HEK293 (cell line): ENCODE measurements around the gene TARDBP.

Experiments
- CTCF ChIP-seq: fragments of 450-650 bp; formaldehyde crosslinking; IDR thresholded peaks from 2 replicates; pipeline ENCODE4 v1.5.1; 2016; ENCODE audit warnings: missing biosample characterization, missing genetic modification characterization
- KLF1 ChIP-seq: fragments of 450-650 bp; formaldehyde crosslinking; IDR thresholded peaks from 2 replicates; pipeline ENCODE4 v1.5.1; 2016; ENCODE audit warnings: missing biosample characterization, missing genetic modification characterization
- REST ChIP-seq: fragments of 450-650 bp; formaldehyde crosslinking; IDR thresholded peaks from 2 replicates; pipeline ENCODE4 v1.5.1; 2016; ENCODE audit warnings: missing biosample characterization, missing genetic modification characterization
- SALL2 ChIP-seq: fragments of 450-650 bp; formaldehyde crosslinking; IDR thresholded peaks from 2 replicates; pipeline ENCODE4 v1.5.0; 2017; ENCODE audit warnings: missing biosample characterization, mild to moderate bottlenecking, missing genetic modification characterization, borderline replicate concordance
- SCRT2 ChIP-seq: fragments of 450-650 bp; formaldehyde crosslinking; IDR thresholded peaks from 2 replicates; pipeline ENCODE4 v1.5.1; 2016; ENCODE audit warnings: missing biosample characterization, missing genetic modification characterization
- SETDB1 ChIP-seq: IDR thresholded peaks from one replicate; pipeline ENCODE4 v1.6.1; 2017; ENCODE audit warnings: mild to moderate bottlenecking, low read length, moderate library complexity, mixed read lengths; ENCODE audit not compliant: insufficient read length
- TCF7L2 ChIP-seq: IDR thresholded peaks from 2 replicates; pipeline ENCODE4 v1.6.1; 2011; ENCODE audit warnings: low read depth, mild to moderate bottlenecking, inconsistent platforms, low read length, moderate library complexity, borderline replicate concordance
- YY1 ChIP-seq: fragments of 450-650 bp; formaldehyde crosslinking; IDR thresholded peaks from 2 replicates; pipeline ENCODE4 v1.5.1; 2018; ENCODE audit warnings: missing biosample characterization, missing genetic modification characterization
- ZIC2 ChIP-seq: fragments of 450-650 bp; formaldehyde crosslinking; IDR thresholded peaks from 2 replicates; pipeline ENCODE4 v1.5.1; 2016; ENCODE audit warnings: missing biosample characterization, missing genetic modification characterization
- ZNF146 ChIP-seq: fragments of 450-650 bp; formaldehyde crosslinking; IDR thresholded peaks from 2 replicates; pipeline ENCODE4 v1.5.1; 2016; ENCODE audit warnings: missing biosample characterization, missing genetic modification characterization
- ZNF274 ChIP-seq, 2 experiments: fragments of 200-500 bp in 1 of 2; fragments of 450-650 bp in 1 of 2; sonication (Bioruptor generic) in 1 of 2; formaldehyde crosslinking in 1 of 2; IDR thresholded peaks; 2 replicates each; pipeline versions ENCODE4 v1.5.1 to v1.6.1; 2014 to 2016; ENCODE audit warnings: borderline replicate concordance in 1 of 2, inconsistent platforms in 1 of 2, low read length in 1 of 2, missing biosample characterization in 1 of 2, missing genetic modification characterization in 1 of 2
- ZNF311 ChIP-seq: fragments of 450-650 bp; formaldehyde crosslinking; IDR thresholded peaks from 2 replicates; pipeline ENCODE4 v1.5.1; 2017; ENCODE audit warnings: missing biosample characterization, missing genetic modification characterization, borderline replicate concordance
- ZNF549 ChIP-seq: fragments of 450-650 bp; IDR thresholded peaks from 2 replicates; pipeline ENCODE4 v1.5.1; 2018; ENCODE audit warnings: missing biosample characterization, missing genetic modification characterization, mild to moderate bottlenecking, inconsistent platforms, moderate library complexity

DNA sequence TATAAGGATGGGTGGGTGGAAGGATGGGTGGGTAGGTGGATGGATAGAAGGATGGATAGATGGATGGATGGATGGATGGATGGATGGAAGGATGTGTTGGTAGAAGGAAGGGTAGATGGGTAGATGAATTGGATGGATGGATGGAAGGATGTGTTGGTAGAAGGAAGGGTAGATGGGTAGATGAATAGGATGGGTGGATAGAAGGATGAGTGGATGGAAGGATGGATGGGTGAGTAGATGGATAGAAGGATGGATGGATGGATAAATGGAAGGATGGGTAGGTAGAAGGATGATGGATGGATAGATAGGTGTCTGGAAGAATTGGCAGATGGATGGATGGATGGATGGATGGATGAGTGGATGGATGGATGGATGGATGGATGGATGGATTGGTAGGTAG lies 28.6 kb downstream of the TARDBP start:
- TF ChIP-seq ZNF146 (tag by site-specific recombination) (no peak), KLF1 (tag by site-specific recombination) (no peak), ZNF274 (IDR thresholded peaks at IDR 0.05; ENCODE audit: low read length) (no peak), ZNF274 (tag by site-specific recombination; IDR thresholded peaks at IDR 0.05; ENCODE audit: borderline replicate concordance) (no peak), CTCF (no peak), ZNF549 (no peak), SALL2 (tag by site-specific recombination) (no peak), ZNF311 (tag by site-specific recombination) (no peak), SETDB1 (no peak), SCRT2 (no peak), REST (tag by site-specific recombination) (no peak), ZIC2 (tag by site-specific recombination) (no peak), TCF7L2 (no peak), YY1 (no peak)
